HFFc6 (cell line): ENCODE results near the gene FOXD3. TPM values are rescaled to one million over a fixed set of nuclear protein-coding genes. Genes with fewer than 3 reads are reported as not detected.

Experiments
- DNase-seq: peaks from one replicate; pipeline ENCODE4 v3.0.0-alpha.2; 2018
- H3K27ac Mint-ChIP-seq: 2 replicates; pipeline ENCODE4 v1.8.0; 2020; ENCODE audit warnings: mild to moderate bottlenecking, mixed read lengths
- H3K27me3 Mint-ChIP-seq: 2 replicates; pipeline ENCODE4 v1.8.0; 2021; ENCODE audit warnings: mild to moderate bottlenecking, moderate library complexity, mixed read lengths; ENCODE audit not compliant: insufficient read depth
- H3K36me3 Mint-ChIP-seq: 2 replicates; pipeline ENCODE4 v1.8.0; 2021; ENCODE audit warnings: low read depth, mixed read lengths
- H3K4me1 Mint-ChIP-seq: 2 replicates; pipeline ENCODE4 v1.8.0; 2020; ENCODE audit warnings: low read depth, mixed read lengths
- H3K4me3 Mint-ChIP-seq: 2 replicates; pipeline ENCODE4 v1.8.0; 2020; ENCODE audit warnings: mild to moderate bottlenecking, moderate library complexity, mixed read lengths
- H3K9me3 Mint-ChIP-seq: 2 replicates; pipeline ENCODE4 v1.8.0; 2020; ENCODE audit warnings: mild to moderate bottlenecking, mixed read lengths
- CTCF ChIP-seq: fragments of 200-600 bp; sonication (generic); IDR thresholded peaks from 2 replicates; pipeline ENCODE4 v1.5.0; 2021; ENCODE audit warnings: antibody characterized with exemption, mild to moderate bottlenecking
- total RNA-seq, 6 experiments: library from RNA; stranded (reverse); fragmentation: NEBNext Ultra II Directional; extraction: Animal tissue kit (Norgen Biotek cat#: 25700); gene quantifications; 2 replicates in 1 of 6; 3 replicates in 5 of 6; pipeline ENCODE4 v1.2.3, GENCODE V29; 2021

Gene FOXD3
- total RNA-seq, 6 experiments from 2014 or later, result not detected

- Mint-ChIP-seq H3K4me3 (peak overlapping the region; percentile 49; the same call in 1 of the 2 replicates), H3K9me3 (peaks cover 2% of the 10 kb centered on the region; the same call in 1 of the 2 replicates), H3K27ac (no peak overlapping the region), H3K27me3 (peaks cover 65% of the 10 kb centered on the region), H3K4me1 (peaks cover 18% of the 10 kb centered on the region), H3K36me3 (peaks cover 1% of the 10 kb centered on the region; the same call in 1 of the 2 replicates)
- no peak for TF ChIP-seq CTCF
- no peak for DNase-seq
Measured at GRCh38 chr1:63326473-63327380, 4.4 kb downstream of the FOXD3 start.

GRCh38 chr1:63327417-63328054 lies 5.2 kb downstream of the FOXD3 start:
- peaks cover 16% of the 10 kb centered on the region for H3K4me1 Mint-ChIP-seq
- no peaks in the 10 kb centered on the region for H3K9me3 Mint-ChIP-seq
- no peaks in the 10 kb centered on the region for H3K36me3 Mint-ChIP-seq
- TF ChIP-seq CTCF, result peak; percentile 90
- H3K27me3 Mint-ChIP-seq, result peaks cover 60% of the 10 kb centered on the region
- peak overlapping the region; percentile 49; the same call in 1 of the 2 replicates for H3K4me3 Mint-ChIP-seq
- no peak overlapping the region for H3K27ac Mint-ChIP-seq
- peak; percentile 32 for DNase-seq

DNA sequence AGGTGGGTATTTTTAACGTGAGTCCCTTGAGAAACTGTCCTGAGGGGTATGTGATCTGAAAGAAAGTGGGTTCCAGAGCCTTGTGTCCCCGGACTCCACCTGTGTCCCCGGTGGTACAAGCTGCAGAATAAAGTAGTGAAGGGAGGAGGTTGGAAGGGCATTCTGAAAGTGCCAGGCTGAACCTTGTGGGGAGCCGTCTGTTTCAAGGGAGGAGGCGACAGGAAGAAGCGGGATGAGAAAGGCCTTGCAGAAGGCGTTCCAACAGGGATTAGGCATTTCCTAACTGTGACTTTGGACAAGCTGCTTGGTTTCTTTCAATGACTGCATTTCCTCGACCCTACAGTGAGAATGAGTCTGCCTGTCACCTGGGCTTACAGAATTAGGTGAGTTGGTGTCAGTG lies 5.8 kb downstream of the FOXD3 start:
- peaks cover 16% of the 10 kb centered on the region for H3K4me1 Mint-ChIP-seq
- no peak for TF ChIP-seq CTCF
- H3K36me3 Mint-ChIP-seq, result no peaks in the 10 kb centered on the region
- peaks cover 60% of the 10 kb centered on the region for H3K27me3 Mint-ChIP-seq
- DNase-seq, result no peak
- H3K4me3 Mint-ChIP-seq, result no peak overlapping the region
- no peaks in the 10 kb centered on the region for H3K9me3 Mint-ChIP-seq
- H3K27ac Mint-ChIP-seq, result no peak overlapping the region

- no peaks in the 10 kb centered on the region for H3K36me3 Mint-ChIP-seq
- H3K27me3 Mint-ChIP-seq, result peaks cover 57% of the 10 kb centered on the region
- no peak for TF ChIP-seq CTCF
- DNase-seq, result no peak
- no peak overlapping the region for H3K4me3 Mint-ChIP-seq
- H3K4me1 Mint-ChIP-seq, result peaks cover 16% of the 10 kb centered on the region
- no peaks in the 10 kb centered on the region for H3K9me3 Mint-ChIP-seq
- H3K27ac Mint-ChIP-seq, result no peak overlapping the region
Measured at GRCh38 chr1:63328781-63329180, 6.4 kb downstream of the FOXD3 start.

GRCh38 chr1:63329621-63330330 lies 7.4 kb downstream of the FOXD3 start:
- Mint-ChIP-seq H3K27ac (no peak overlapping the region), H3K4me1 (peaks cover 16% of the 10 kb centered on the region), H3K4me3 (no peak overlapping the region), H3K27me3 (peaks cover 57% of the 10 kb centered on the region), H3K36me3 (no peaks in the 10 kb centered on the region), H3K9me3 (no peaks in the 10 kb centered on the region)
- TF ChIP-seq CTCF, result no peak
- no peak for DNase-seq
